ENCODE measurements around the gene TMC2.

TMC2 gene

GRCh38 chr20:2509468-2509781, 26.9 kb upstream of the TMC2 start:
- DNase-seq (ENCODE audit: low read depth), result no peak
- H3K4me3 ChIP-seq (ENCODE audit: low read depth, low read length), result peak overlapping the region; percentile 80
- TF ChIP-seq, protein P1, sequence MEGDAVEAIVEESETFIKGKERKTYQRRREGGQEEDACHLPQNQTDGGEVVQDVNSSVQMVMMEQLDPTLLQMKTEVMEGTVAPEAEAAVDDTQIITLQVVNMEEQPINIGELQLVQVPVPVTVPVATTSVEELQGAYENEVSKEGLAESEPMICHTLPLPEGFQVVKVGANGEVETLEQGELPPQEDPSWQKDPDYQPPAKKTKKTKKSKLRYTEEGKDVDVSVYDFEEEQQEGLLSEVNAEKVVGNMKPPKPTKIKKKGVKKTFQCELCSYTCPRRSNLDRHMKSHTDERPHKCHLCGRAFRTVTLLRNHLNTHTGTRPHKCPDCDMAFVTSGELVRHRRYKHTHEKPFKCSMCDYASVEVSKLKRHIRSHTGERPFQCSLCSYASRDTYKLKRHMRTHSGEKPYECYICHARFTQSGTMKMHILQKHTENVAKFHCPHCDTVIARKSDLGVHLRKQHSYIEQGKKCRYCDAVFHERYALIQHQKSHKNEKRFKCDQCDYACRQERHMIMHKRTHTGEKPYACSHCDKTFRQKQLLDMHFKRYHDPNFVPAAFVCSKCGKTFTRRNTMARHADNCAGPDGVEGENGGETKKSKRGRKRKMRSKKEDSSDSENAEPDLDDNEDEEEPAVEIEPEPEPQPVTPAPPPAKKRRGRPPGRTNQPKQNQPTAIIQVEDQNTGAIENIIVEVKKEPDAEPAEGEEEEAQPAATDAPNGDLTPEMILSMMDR (IDR thresholded peaks at IDR 0.05; ENCODE audit: control insufficient read depth, extremely low read depth, insufficient read depth), result no peak

GRCh38 chr20:2509794-2510193, 26.6 kb upstream of the TMC2 start:
- DNase-seq (ENCODE audit: low read depth), result no peak
- peak overlapping the region; percentile 80 for H3K4me3 ChIP-seq (ENCODE audit: low read depth, low read length)
- TF ChIP-seq, protein P1 (IDR thresholded peaks at IDR 0.05; ENCODE audit: control insufficient read depth, extremely low read depth, insufficient read depth), result no peak

DNA sequence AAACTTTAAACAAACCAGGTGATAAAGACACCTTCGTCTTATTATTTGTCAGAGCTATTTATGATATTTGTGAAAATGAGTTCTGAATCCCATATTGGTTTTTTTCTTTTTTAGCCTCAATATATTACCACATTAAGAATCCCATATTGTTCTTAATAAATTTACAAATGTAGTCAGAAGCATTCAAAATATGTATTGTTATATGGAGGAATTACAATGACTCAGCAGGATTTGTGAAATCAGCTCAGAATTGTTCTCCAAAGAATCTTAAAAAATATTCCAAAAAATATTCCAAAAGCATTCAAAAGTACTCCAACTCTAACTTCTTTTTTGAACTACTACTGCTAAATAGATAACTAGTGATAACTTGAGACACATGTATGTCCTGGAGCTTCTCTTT, 21.2 kb upstream of the TMC2 start:
- TF ChIP-seq, protein P1 (IDR thresholded peaks at IDR 0.05; ENCODE audit: control insufficient read depth, extremely low read depth, insufficient read depth), result no peak
- DNase-seq (ENCODE audit: low read depth), result no peak
- H3K4me3 ChIP-seq (ENCODE audit: low read depth, low read length), result no peak overlapping the region

DNA sequence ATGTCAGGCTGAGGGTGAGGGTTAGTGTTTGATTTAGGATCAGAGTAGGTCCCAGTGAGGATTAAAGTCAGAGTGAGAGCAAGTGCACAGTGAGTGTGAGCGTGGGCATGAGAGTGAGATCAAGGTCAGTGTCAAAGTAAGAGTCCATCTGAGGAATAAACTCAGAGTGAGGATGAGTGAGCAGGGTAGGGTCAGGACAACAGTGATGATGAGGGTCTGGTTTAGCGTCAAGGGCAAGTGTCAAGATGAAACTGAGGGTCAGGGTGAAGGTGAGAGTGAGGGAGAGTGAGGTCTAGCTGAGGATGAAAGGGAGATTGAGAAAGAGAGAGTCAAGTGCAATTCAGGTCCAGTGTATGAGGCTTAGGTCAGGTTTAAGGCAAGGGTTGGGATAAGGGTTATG, 20.0 kb upstream of the TMC2 start:
- no peak for DNase-seq (ENCODE audit: low read depth)
- TF ChIP-seq, protein P1 (IDR thresholded peaks at IDR 0.05; ENCODE audit: control insufficient read depth, extremely low read depth, insufficient read depth), result no peak
- no peak overlapping the region for H3K4me3 ChIP-seq (ENCODE audit: low read depth, low read length)

DNA sequence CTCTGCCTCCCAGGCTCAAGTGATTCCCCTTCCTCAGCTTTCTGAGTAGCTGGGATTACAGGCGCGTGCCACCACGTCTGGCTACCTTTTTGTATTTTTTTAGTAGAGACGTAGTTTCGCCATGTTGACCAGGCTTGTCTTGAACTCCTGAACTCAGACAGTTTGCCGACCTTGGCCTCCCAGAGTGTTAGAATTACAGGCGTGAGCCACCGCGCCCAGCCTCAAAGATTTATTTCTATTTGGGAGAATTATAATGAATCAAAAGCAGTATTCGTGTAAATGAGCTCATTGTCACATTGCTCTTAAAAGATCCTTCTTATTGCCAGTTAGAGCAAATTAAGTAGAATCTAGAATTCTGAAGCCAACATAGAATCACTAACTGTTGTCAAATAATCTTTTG, 18.3 kb upstream of the TMC2 start:
- TF ChIP-seq, protein P1 (IDR thresholded peaks at IDR 0.05; ENCODE audit: control insufficient read depth, extremely low read depth, insufficient read depth), result no peak
- no peak for DNase-seq (ENCODE audit: low read depth)
- no peak overlapping the region for H3K4me3 ChIP-seq (ENCODE audit: low read depth, low read length)

- no peak for DNase-seq (ENCODE audit: low read depth)
- H3K4me3 ChIP-seq (ENCODE audit: low read depth, low read length), result no peak overlapping the region
- TF ChIP-seq, protein P1 (IDR thresholded peaks at IDR 0.05; ENCODE audit: control insufficient read depth, extremely low read depth, insufficient read depth), result no peak
Observed at GRCh38 chr20:2518558-2518957, 17.8 kb upstream of the TMC2 start.

GRCh38 chr20:2519115-2519809, 17.1 kb upstream of the TMC2 start:
- H3K4me3 ChIP-seq (ENCODE audit: low read depth, low read length), result no peak overlapping the region
- no peak for DNase-seq (ENCODE audit: low read depth)
- TF ChIP-seq, protein P1 (IDR thresholded peaks at IDR 0.05; ENCODE audit: control insufficient read depth, extremely low read depth, insufficient read depth), result no peak
